Panc1 (cell line): ENCODE measurements around the gene TUBG2.

ENCODE experiments used
- CTCF ChIP-seq: fragments of 450-650 bp; IDR thresholded peaks from 2 replicates; pipeline ENCODE4 v1.5.1; 2017; ENCODE audit warnings: mild to moderate bottlenecking
- POLR2AphosphoS5 ChIP-seq: IDR thresholded peaks from 2 replicates; pipeline ENCODE4 v1.6.1; 2012; ENCODE audit warnings: mild to moderate bottlenecking, low read depth, low read length, moderate library complexity
- REST ChIP-seq, 2 experiments: IDR thresholded peaks; 2 replicates each; pipeline ENCODE4 v1.6.1; 2011 to 2012; ENCODE audit warnings: low read depth in 2 of 2, control low read depth in 1 of 2, low read length in 1 of 2, mild to moderate bottlenecking in 1 of 2, moderate library complexity in 1 of 2; ENCODE audit not compliant: insufficient read depth in 1 of 2
- SIN3A ChIP-seq: IDR thresholded peaks from 2 replicates; pipeline ENCODE4 v1.6.1; 2012; ENCODE audit warnings: low read depth, mild to moderate bottlenecking, low read length, moderate library complexity, borderline replicate concordance; ENCODE audit not compliant: insufficient read depth
- TCF7L2 ChIP-seq: IDR thresholded peaks from 2 replicates; pipeline ENCODE4 v1.6.1; 2011; ENCODE audit warnings: mild to moderate bottlenecking, low read depth, low read length, inconsistent platforms

- no peak for TF ChIP-seq CTCF
- TF ChIP-seq TCF7L2 = no peak
- no peak for TF ChIP-seq POLR2AphosphoS5
- TF ChIP-seq REST (IDR thresholded peaks at IDR 0.05; ENCODE audit: insufficient read depth in 1 of 2, low read depth in 2 of 2, low read length in 1 of 2) = no peak
- TF ChIP-seq SIN3A = no peak
Measured at GRCh38 chr17:42690596-42690995, 31.5 kb downstream of the TUBG2 start.
